HG03103 (cell line): Measurements from ENCODE around the gene MEX3B.

Experiments used
- ATAC-seq: cut with Tn5 transposase; IDR thresholded peaks from one replicate; pipeline ENCODE4 v1.9.1; 2021; ENCODE audit warnings: low read depth; ENCODE audit not compliant: unreplicated experiment

The MEX3B gene

GRCh38 chr15:82045892-82046665 is at the start of gene MEX3B:
Gene MEX3B (minus strand): TSS chr15:82046018. CDS start chr15:82045705, 313 bp downstream.
- peak; percentile 69 for ATAC-seq

DNA sequence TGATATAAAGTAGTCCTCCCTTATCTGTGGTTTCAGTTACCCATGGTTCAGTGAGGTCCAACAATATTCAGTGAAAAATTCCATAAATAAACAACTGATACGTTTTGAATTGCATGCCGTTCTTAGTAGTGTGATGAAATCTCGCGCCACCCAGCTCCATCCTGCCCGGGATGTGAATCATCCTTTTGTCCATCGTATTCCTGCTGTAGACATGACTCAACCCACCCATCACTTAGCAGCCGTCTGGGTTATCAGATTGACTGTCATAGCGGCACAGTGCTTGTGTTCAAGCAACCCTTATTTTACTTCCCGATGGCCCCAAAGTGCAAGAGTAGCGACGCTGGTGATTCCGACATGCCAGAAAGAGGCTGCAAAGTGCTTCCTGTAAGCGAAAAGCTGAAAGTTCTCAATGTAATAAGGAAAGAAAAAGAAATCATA is 48.0 kb upstream of the MEX3B start:
- no peak for ATAC-seq

DNA sequence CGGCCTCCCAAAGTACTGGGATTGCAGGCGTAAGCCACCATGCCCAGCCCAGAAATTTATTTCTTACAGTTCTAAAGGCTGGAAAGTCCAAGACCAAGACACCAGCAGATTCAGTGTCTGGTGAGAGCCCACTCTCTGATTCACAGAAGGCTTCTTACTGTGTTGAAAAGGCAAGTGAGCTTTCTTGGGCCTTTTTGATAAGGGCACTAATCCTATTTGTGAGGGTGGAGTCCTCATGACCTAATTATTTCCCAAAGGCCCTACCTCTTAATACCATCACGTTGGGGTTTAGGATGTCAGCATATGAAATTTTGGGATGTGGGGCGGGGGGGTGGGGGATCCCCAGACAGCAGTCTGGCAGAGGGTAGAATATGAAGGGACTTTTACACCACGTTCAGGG is 47.5 kb upstream of the MEX3B start:
- no peak for ATAC-seq

GRCh38 chr15:82091636-82092140 is 45.9 kb upstream of the MEX3B start:
- no peak for ATAC-seq

DNA sequence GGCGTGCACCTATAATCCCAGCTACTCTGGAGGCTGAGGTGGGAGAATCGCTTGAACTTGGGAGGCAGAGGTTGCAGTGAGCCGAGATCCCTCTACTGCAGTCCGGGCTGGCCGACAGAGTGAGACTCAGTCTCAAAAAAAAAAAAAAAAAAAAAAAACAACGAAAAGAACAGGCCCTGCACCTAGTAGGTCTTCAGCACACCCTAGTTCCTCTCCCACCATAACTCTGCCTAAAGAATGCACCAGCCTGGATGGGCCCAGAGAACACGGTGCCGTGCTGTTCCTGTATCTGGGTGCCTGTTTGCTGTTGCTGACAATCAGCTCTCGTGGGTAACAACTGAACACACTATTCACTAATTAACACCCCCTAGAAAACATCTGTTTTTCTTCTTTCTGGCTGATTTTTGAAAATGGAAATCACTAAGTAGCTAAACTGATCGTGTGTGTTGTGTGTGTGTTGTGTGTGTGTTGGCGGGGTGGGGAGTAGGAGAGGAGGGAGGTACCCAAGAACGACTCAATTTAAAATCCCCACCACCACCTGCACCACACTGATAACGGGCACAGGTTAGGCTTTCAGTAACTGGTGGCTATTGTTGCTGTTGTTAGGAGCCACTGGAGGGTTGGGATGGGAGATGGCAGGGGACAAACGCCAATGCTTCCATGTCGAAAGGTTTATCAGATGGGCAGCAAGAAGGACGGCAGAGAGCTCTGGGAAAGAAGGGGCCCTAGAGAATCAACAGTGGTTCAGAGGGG is 40.6 kb upstream of the MEX3B start:
- ATAC-seq: no peak

DNA sequence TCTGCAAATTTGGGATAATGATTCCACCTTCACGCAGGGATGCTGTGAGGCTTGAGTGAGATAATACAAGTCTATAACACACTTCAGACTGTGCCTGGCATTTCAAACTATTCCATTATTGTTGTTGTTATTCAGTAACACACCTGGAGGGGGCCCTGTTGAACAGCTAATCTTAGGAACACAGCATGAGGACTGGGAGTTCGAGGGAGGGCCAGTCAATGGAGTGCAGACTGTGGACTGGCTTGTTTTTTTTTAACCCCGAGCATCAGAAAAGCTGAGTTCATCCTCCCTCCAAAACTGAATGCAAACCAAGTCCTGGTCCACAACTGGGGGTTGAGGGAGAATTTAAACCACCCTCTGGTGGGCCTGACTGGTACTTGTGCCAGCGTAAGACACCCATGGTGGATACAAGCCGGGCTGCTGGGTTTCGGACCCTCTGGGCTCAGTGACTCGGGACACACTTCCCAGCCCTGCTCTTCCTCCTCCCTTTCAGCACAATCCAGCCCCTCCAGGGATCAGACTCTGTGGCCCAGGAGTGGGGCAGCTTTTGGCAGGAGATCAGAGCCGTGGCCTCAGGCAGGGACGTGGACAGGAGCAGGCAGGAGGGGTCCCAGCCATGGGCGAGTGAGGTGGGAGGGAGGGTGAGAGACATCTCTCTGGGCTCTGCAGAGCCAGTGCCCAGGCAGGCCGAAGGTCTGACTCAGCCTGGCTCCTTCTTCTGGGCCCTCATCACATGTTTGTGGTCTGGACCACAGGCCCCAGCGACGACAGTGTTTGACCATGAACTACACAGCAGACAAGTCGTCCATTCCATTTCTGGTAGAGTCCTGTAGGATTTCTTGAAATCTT is 36.3 kb upstream of the MEX3B start:
- no peak for ATAC-seq

DNA sequence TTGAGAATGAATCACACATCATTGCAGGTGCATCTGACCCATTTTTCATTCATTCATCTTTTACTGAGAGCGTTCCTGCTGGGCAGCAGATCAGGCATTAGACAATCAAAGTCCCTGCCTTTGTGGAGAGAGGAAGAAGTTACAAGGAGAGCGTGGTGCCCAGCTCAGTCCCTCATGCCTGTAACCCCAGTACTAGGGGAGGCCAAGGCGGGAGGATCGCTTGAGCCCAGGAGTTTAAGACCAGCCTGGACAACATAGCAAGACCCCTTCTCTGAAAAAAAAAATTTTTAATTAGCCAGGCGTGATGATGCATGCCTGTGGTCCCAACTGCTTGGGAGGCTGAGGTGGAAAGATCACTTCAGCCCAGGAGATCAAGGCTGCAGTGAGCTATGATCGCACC is 35.0 kb upstream of the MEX3B start:
- no peak for ATAC-seq

DNA sequence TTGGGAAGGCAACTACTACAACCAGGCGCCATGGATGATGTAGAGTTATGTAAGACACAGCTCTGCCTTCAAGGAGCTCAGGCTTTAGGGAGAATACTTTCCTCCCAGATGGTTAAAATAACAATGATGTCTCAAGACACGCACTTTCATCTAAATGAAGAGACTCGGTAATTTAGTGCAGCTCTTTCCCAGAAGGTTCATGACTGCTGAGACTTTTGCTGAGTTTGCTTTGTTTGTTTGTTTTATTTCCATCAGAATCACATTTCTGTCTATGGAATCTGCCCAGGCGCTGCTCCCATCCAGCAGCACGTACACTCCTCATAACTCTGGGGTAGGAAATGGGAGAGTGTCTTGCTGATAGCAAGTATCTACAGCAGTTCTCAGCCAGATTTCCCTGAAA is 33.9 kb upstream of the MEX3B start:
- ATAC-seq: no peak

GRCh38 chr15:82074610-82075009 is 28.8 kb upstream of the MEX3B start:
- no peak for ATAC-seq

- ATAC-seq: no peak
Observed at GRCh38 chr15:82072926-82073537, 27.2 kb upstream of the MEX3B start.

- ATAC-seq: no peak
Observed at GRCh38 chr15:82066455-82066854, 20.6 kb upstream of the MEX3B start.

- no peak for ATAC-seq
Observed at GRCh38 chr15:82064824-82065223, 19.0 kb upstream of the MEX3B start.

DNA sequence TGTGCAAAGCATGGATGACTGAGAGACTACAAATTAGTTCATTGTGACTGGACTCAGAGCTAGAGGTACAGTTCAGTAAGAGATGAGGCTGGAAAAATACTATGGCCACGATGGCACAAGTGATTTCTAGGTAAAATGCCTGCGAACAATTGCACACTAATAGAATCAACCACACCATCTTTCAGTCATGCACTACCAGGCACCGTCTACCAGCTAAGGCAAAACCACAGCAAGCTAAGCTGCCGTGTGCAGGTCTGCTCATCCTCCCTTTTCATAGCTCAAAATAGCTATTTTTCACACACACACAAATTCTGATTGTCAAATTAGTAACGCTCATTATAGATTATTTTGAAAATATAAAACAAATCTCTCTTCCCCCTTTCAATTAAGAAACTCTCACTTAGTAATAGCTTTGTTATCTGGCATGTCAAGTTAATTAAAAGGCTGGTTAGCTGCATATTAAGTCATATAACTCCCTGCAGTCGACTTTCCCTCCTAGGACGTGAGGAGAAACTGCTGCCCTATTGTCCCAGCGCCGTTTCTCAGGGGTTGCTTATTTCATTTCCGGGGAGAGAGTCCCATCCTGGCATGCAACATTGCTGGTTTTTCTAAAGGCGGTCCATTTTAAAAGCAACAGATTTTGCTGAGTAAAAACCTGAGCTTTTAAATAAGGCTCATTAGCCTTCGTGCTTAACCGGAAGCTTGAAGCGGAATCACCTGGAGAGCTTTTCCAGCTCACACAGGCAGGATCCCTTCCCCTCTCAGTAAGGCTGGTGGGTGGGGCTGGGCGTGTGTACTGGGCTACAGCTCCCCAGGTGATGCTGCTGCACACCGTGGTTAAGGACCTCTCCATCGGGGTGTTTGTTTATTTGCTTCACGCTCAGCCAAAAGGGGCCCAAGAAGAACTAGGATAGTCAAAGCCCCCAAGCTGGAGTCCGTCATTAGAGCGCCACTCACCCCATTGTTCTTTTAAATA is 16.9 kb upstream of the MEX3B start:
- ATAC-seq: no peak

- ATAC-seq: no peak
Observed at GRCh38 chr15:82060817-82061216, 15.0 kb upstream of the MEX3B start.

DNA sequence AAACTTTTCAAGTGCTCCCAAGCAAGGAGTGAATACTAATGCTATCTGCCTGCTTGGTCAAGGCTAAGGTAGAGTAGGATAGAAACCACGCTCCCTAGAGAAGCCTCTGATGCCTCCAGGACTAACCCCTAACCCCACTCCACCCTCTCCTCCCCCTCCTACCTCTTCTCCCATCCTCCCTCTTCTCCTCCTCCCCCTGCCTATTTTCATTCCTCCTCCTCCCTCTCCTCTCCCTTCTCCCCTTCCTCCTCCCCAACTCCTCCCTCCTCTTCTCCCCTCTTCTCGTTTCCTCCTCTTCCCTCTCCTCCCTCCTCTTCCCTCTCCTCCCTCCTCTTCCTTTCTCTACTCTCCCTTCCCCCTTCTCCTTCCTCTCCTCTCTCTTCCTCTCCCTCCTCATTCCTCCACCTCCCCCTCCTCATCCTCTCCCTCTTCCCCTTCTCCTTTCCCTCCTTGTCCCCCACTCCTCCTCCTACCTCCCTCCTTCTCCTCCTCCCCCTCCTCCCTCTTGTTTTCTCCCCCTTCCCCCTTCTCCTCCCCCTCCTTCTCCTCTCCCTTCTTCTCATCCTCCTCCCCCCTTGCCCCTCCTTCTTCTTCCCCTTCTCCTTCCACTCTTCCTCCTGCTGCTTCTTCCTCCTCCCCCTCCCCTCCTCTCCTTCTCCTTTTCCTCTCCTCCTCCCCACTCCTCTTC is 12.8 kb upstream of the MEX3B start:
- ATAC-seq: no peak

GRCh38 chr15:82058026-82058425 is 12.2 kb upstream of the MEX3B start:
- ATAC-seq: no peak

DNA sequence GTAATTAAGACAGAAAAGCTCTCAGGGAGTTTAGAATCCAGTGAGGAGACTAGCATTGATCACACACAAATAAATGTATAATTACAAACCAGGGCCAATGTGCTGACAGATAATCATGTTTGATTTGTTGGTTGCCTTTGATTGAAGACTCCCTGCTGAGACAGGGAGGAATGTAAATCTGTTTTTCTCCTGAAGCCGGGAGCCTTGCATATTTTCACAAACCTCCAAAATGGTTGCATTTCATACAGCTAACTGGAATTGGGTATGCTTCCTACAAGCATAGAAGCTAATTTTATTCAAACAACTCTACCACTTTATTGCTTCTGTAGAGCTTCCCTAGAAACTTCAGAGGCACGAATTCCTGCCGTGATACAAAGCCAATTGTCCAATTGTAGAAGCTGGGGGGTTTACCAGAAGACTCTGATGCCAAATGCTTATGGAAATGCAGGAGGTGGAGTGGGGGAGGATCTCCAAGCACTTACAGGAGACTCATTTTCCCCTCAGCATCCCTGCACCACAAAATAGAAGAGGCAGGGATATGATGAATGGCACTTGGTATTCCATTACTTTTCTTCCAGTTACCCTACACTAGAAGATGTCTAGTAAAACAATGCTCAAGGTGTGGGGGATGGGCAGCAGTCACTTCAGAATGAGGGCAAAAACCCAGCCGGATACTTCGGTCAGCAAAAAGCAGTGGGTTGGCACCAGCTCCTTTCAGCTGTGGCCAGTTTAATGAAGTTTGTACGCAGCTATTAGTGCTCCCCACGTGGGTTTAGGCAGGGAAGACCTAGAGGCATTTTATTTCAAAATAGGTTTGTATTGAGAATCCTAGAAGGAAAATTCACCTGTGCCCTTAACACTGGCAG is 11.4 kb upstream of the MEX3B start:
- ATAC-seq: no peak

- ATAC-seq: no peak
Observed at GRCh38 chr15:82052751-82053150, 6.9 kb upstream of the MEX3B start.
